ENCODE measurements around the gene RNF214.

The RNF214 gene

GRCh38 chr11:117195761-117196160 lies 36.7 kb upstream of the RNF214 start:
- no peaks in the 10 kb centered on the region for H3K4me1 ChIP-seq (ENCODE audit: control insufficient read depth in 1 of 2, insufficient read depth in 1 of 2, low read depth in 1 of 2, low read length in 1 of 2)

GRCh38 chr11:117197006-117197405 lies 35.5 kb upstream of the RNF214 start:
- peaks cover 5% of the 10 kb centered on the region for H3K27me3 ChIP-seq
- peaks cover 11% of the 10 kb centered on the region for H3K36me3 ChIP-seq
- no peaks in the 10 kb centered on the region for H3K4me1 ChIP-seq (ENCODE audit: control insufficient read depth in 1 of 2, insufficient read depth in 1 of 2, low read depth in 1 of 2, low read length in 1 of 2)
- TF ChIP-seq CTCF (IDR thresholded peaks at IDR 0.05) = no peak
- H3K4me3 ChIP-seq (ENCODE audit: low read depth in 1 of 2, low read length in 1 of 2) = no peak overlapping the region
- no peaks in the 10 kb centered on the region for H3K9me3 ChIP-seq
- no peak overlapping the region for H3K27ac ChIP-seq

More at GRCh38 chr11:117195761-117196160, 36.7 kb upstream of the RNF214 start:
- no peak overlapping the region for H3K4me3 ChIP-seq (ENCODE audit: low read depth in 1 of 2, low read length in 1 of 2)
- H3K27me3 ChIP-seq = peaks cover 5% of the 10 kb centered on the region
- TF ChIP-seq CTCF (IDR thresholded peaks at IDR 0.05) = no peak
- no peak overlapping the region for H3K27ac ChIP-seq
- no peaks in the 10 kb centered on the region for H3K9me3 ChIP-seq
- peaks cover 12% of the 10 kb centered on the region for H3K36me3 ChIP-seq

- no peak overlapping the region for H3K27ac ChIP-seq
- peaks cover 5% of the 10 kb centered on the region for H3K27me3 ChIP-seq
- H3K9me3 ChIP-seq = no peaks in the 10 kb centered on the region
- H3K36me3 ChIP-seq = peaks cover 5% of the 10 kb centered on the region
- H3K4me1 ChIP-seq (ENCODE audit: control insufficient read depth in 1 of 2, insufficient read depth in 1 of 2, low read depth in 1 of 2, low read length in 1 of 2) = no peaks in the 10 kb centered on the region
- no peak for TF ChIP-seq CTCF (IDR thresholded peaks at IDR 0.05)
- H3K4me3 ChIP-seq (ENCODE audit: low read depth in 1 of 2, low read length in 1 of 2) = no peak overlapping the region
Observed at GRCh38 chr11:117197516-117198456, 34.7 kb upstream of the RNF214 start.

- TF ChIP-seq CTCF (IDR thresholded peaks at IDR 0.05) = no peak
- no peaks in the 10 kb centered on the region for H3K4me1 ChIP-seq (ENCODE audit: control insufficient read depth in 1 of 2, insufficient read depth in 1 of 2, low read depth in 1 of 2, low read length in 1 of 2)
- no peaks in the 10 kb centered on the region for H3K9me3 ChIP-seq
- H3K4me3 ChIP-seq (ENCODE audit: low read depth in 1 of 2, low read length in 1 of 2) = no peak overlapping the region
- no peak overlapping the region for H3K27ac ChIP-seq
- peaks cover 12% of the 10 kb centered on the region for H3K36me3 ChIP-seq
- H3K27me3 ChIP-seq = peaks cover 5% of the 10 kb centered on the region
Observed at GRCh38 chr11:117198613-117199012, 33.9 kb upstream of the RNF214 start.

GRCh38 chr11:117199053-117199915 lies 33.2 kb upstream of the RNF214 start, which contains the start of gene TAGLN:
TSS of gene TAGLN (plus strand) at chr11:117199370. CDS start at chr11:117203014, 3,644 bp downstream.
- Histone ChIP-seq H3K27me3 (peaks cover 5% of the 10 kb centered on the region), H3K36me3 (peaks cover 19% of the 10 kb centered on the region), H3K9me3 (no peaks in the 10 kb centered on the region), H3K27ac (no peak within 1 kb of the TSS), H3K4me3 (ENCODE audit: low read depth in 1 of 2, low read length in 1 of 2) (no peak within 1 kb of the TSS), H3K4me1 (ENCODE audit: control insufficient read depth in 1 of 2, insufficient read depth in 1 of 2, low read depth in 1 of 2, low read length in 1 of 2) (no peaks in the 10 kb centered on the region)
- TF ChIP-seq CTCF (IDR thresholded peaks at IDR 0.05) = no peak
